GM23248 (cell line): ENCODE measurements around the gene TH. TPM values are rescaled to one million over a fixed set of nuclear protein-coding genes. Genes with fewer than 3 reads are reported as not detected.

Source experiments
- DNase-seq: peaks from one replicate; pipeline ENCODE4 v3.0.0-alpha.2; 2015
- H2AFZ ChIP-seq: fragments of 200-600 bp; sonication (generic); 2 replicates; pipeline ENCODE4 v1.6.1; 2016; ENCODE audit warnings: antibody characterized with exemption
- H3F3A ChIP-seq: fragments of 200-600 bp; sonication (generic); 2 replicates; pipeline ENCODE4 v1.6.1; 2016; ENCODE audit warnings: mild to moderate bottlenecking, antibody characterized with exemption, mixed run types; ENCODE audit not compliant: insufficient read depth
- H3K27ac ChIP-seq: fragments of 200-600 bp; sonication (generic); 2 replicates; pipeline ENCODE4 v1.5.1; 2016; ENCODE audit warnings: mild to moderate bottlenecking
- H3K27me3 ChIP-seq: fragments of 200-600 bp; sonication (generic); replicated peaks from 2 replicates; pipeline ENCODE4 v1.6.1; 2016; ENCODE audit warnings: mild to moderate bottlenecking; ENCODE audit not compliant: insufficient read depth
- H3K36me3 ChIP-seq: fragments of 200-600 bp; sonication (generic); 2 replicates; pipeline ENCODE4 v1.6.1; 2016; ENCODE audit warnings: low read depth, mild to moderate bottlenecking
- H3K4me1 ChIP-seq: fragments of 200-600 bp; sonication (generic); 2 replicates; pipeline ENCODE4 v1.6.1; 2016; ENCODE audit warnings: mild to moderate bottlenecking; ENCODE audit not compliant: insufficient read depth
- H3K4me2 ChIP-seq: fragments of 200-600 bp; sonication (generic); one replicate; pipeline ENCODE4 v1.6.1; 2016; ENCODE audit warnings: mild to moderate bottlenecking; ENCODE audit not compliant: unreplicated experiment
- H3K4me3 ChIP-seq: fragments of 200-600 bp; sonication (generic); 2 replicates; pipeline ENCODE4 v1.5.1; 2016; ENCODE audit warnings: mild to moderate bottlenecking
- H3K79me2 ChIP-seq: fragments of 200-600 bp; sonication (generic); 2 replicates; pipeline ENCODE4 v1.6.1; 2016; ENCODE audit warnings: mild to moderate bottlenecking; ENCODE audit not compliant: insufficient read depth
- H3K9ac ChIP-seq: fragments of 200-600 bp; sonication (generic); 2 replicates; pipeline ENCODE4 v1.6.1; 2016; ENCODE audit warnings: mild to moderate bottlenecking
- H3K9me2 ChIP-seq: fragments of 200-600 bp; sonication (generic); 2 replicates; pipeline ENCODE4 v1.6.1; 2016; ENCODE audit warnings: mixed run types, mild to moderate bottlenecking, moderate library complexity; ENCODE audit not compliant: insufficient read depth
- H3K9me3 ChIP-seq: fragments of 200-600 bp; sonication (generic); one replicate; pipeline ENCODE4 v1.6.1; 2017; ENCODE audit warnings: low read depth
- H4K20me1 ChIP-seq: fragments of 200-600 bp; sonication (generic); 2 replicates; pipeline ENCODE4 v1.6.0; 2016; ENCODE audit not compliant: insufficient read depth
- EZH2 ChIP-seq: fragments of 200-600 bp; sonication (generic); IDR thresholded peaks from 2 replicates; pipeline ENCODE4 v1.6.1; 2018; ENCODE audit warnings: antibody characterized with exemption, mild to moderate bottlenecking; ENCODE audit not compliant: insufficient read depth, poor library complexity, severe bottlenecking
- EZH2phosphoT487 ChIP-seq: fragments of 200-600 bp; sonication (generic); IDR thresholded peaks from 2 replicates; pipeline ENCODE4 v1.6.1; 2018; ENCODE audit warnings: antibody characterized with exemption, moderate library complexity, mild to moderate bottlenecking, low read depth; ENCODE audit not compliant: insufficient read depth
- WGBS, 2 experiments: methylation state at CpG; one replicate each; pipeline ENCODE4 v1.1.6; 2015 to 2017; ENCODE audit warnings: low lambda C conversion rate in 2 of 2, low coverage in 1 of 2; ENCODE audit errors: missing lambda C conversion rate in 2 of 2; 5-methylcytosine and 5-hydroxymethylcytosine counted together
- in situ Hi-C: fragments of 300-500 bp; cut with MboI; formaldehyde crosslinking; loops from 2 replicates; pipeline ENCODE4 v1.15.0; 2020
- polyA plus RNA-seq: library from polyadenylated mRNA; unstranded; fragments of >200 nt; fragmentation: Nextera tagmentation; extraction: Ambion mirVana; gene quantifications from 2 replicates; pipeline ENCODE4 v1.2.1, GENCODE V29; 2016
- total RNA-seq: library from RNA; depleted of rRNA; stranded (reverse); fragments of >200 nt; shearing (Covaris generic); gene quantifications from 2 replicates; pipeline ENCODE4 v1.2.3, GENCODE V29; 2014

TH gene
- total and polyA plus RNA-seq, 2 experiments from 2014 or later: not detected

DNA sequence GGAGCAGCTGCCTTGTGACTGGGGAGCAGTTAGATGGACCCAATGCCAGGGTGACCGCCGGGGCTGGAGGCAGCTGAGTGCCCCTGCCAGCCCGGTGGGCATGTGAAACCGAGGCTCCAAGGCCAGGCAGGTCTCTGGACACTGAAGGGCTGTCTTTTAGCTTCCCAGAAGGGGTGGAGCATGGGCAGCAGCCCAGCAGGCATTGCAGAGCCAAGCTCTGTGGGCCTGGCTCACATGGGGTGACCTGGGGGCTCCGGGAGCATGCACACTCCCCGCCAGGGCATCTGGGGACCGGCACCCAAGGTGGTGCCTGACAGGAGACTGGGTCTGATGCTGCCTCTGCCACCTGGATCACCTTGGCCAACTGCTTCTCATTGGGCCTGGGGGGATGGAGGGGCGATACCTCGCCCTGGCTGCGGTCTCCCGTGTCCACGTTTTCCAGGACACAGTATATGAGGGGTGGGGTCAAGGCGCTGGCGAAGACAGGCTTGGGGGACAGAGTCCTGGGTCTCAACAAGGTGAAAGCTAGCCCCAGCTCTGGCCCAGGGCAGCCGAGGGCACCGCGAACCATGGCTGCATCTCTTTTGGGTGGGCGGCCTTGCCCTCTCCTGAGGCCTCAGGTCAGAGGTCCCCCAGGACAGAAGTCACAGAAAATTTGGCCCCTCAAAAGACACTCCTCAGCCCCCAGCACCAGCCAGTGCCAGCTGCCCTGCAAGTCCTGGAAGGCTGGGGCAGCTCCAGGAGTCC is 14.1 kb downstream of the TH start:
- Histone ChIP-seq H3K4me3 (no peak overlapping the region), H3K4me1 (no peaks in the 10 kb centered on the region), H2AFZ (no peak overlapping the region), H3K9me2 (no peaks in the 10 kb centered on the region), H3K4me2 (no peak overlapping the region), H3K9ac (no peak overlapping the region), H3K27ac (no peak overlapping the region), H3F3A (no peaks in the 10 kb centered on the region), H3K79me2 (no peaks in the 10 kb centered on the region), H4K20me1 (no peaks in the 10 kb centered on the region), H3K36me3 (no peaks in the 10 kb centered on the region), H3K27me3 (no peaks in the 10 kb centered on the region), H3K9me3 (no peaks in the 10 kb centered on the region)
- no peak for TF ChIP-seq EZH2
- TF ChIP-seq EZH2phosphoT487: no peak
- WGBS, 2 experiments: 40 to 41% methylated on average over 17 of the region's 18 CpGs
- DNase-seq: no peak
- in situ Hi-C loops: loop anchor here (25.0 kb wide), 2 partner anchors 295 to 445 kb away; partner anchors contain the start of gene LSP1

DNA sequence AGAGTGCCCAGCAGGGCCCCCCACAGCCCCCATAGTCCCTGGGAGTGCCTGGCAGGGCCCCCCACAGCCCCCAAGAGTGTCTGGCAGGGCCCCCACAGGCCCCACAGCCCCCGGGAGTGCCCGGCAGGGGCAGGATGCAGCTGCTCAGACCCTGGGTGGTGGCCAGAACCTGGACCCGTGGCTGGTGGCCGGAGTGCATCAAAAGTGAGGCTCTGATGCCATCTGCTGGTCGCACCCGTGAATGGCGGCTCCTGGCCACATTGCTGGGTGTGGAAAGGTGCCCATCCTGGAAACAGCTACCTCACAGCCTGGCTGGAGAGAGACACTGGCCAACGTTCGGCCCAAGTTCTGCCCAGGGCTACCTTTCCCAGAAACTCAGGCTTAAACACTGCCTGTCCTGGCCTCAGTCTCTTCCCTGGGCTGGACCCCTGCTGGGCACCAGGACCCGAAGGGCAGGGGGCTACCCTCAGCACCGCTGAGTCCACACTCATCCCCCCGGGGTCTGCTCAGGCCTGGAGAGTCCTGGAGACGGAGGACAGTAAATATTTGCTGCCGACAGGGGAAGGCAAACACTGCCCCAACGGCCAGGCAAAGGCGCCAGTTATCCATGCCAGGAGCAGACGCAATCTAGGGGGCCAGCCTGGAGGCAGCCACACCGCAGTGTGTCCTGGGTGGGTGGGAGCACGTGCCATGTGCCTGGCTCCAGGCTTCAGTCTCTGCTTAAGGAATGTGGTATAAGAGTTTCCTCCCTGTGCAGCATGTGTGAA is 15.0 kb downstream of the TH start:
- peak; percentile 80 for DNase-seq
- in situ Hi-C loops: loop anchor here (25.0 kb wide), 2 partner anchors 294 to 444 kb away; partner anchors contain the start of gene LSP1
- H2AFZ ChIP-seq: no peak overlapping the region
- no peaks in the 10 kb centered on the region for H3K4me1 ChIP-seq
- WGBS, 2 experiments: 16% methylated on average over 17 to 19 of the region's 19 CpGs
- no peaks in the 10 kb centered on the region for H3K27me3 ChIP-seq
- H3K27ac ChIP-seq: no peak overlapping the region
- H3K9ac ChIP-seq: no peak overlapping the region
- no peak overlapping the region for H3K4me2 ChIP-seq
- no peaks in the 10 kb centered on the region for H3F3A ChIP-seq
- H3K9me3 ChIP-seq: no peaks in the 10 kb centered on the region
- H3K4me3 ChIP-seq: no peak overlapping the region
- H3K9me2 ChIP-seq: no peaks in the 10 kb centered on the region
- H4K20me1 ChIP-seq: no peaks in the 10 kb centered on the region
- H3K36me3 ChIP-seq: no peaks in the 10 kb centered on the region
- TF ChIP-seq EZH2phosphoT487 (no peak), EZH2 (no peak)
- H3K79me2 ChIP-seq: no peaks in the 10 kb centered on the region

DNA sequence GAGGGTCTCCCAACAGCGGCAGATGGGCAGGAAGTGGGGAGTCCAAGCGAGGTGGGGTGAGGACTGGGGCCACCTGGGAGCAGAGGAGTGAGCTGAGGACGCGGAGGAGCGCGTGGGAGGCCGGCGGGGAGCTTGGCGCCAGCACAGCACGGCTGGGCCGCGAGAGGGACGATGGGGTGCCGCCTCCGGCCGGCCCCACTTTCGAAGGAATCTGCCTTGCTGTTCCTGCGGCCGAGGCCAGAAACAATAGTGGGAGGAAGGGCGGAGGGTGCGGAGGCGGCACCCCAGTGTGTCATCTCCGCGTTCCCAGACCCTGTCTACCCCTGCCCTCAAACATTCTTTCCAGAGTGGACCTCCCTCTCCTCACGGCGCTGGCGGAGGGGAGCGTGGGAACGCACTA is 16.1 kb downstream of the TH start:
- WGBS, 2 experiments: 66% methylated on average over 19 to 29 of the region's 29 CpGs
- Histone ChIP-seq H3F3A (no peaks in the 10 kb centered on the region), H3K4me1 (no peaks in the 10 kb centered on the region), H3K4me3 (no peak overlapping the region), H4K20me1 (no peaks in the 10 kb centered on the region), H2AFZ (no peak overlapping the region), H3K27me3 (0 out of 2 replicates have a peak, but pooled peaks cover 4% of the 10 kb centered on the region), H3K9me3 (no peaks in the 10 kb centered on the region), H3K27ac (no peak overlapping the region), H3K9ac (no peak overlapping the region), H3K36me3 (no peaks in the 10 kb centered on the region), H3K4me2 (no peak overlapping the region), H3K79me2 (no peaks in the 10 kb centered on the region), H3K9me2 (no peaks in the 10 kb centered on the region)
- TF ChIP-seq EZH2phosphoT487 (no peak), EZH2 (no peak)
- DNase-seq: no peak
- in situ Hi-C loops: loop anchor here (25.0 kb wide), 2 partner anchors 293 to 443 kb away; partner anchors contain the start of gene LSP1

DNA sequence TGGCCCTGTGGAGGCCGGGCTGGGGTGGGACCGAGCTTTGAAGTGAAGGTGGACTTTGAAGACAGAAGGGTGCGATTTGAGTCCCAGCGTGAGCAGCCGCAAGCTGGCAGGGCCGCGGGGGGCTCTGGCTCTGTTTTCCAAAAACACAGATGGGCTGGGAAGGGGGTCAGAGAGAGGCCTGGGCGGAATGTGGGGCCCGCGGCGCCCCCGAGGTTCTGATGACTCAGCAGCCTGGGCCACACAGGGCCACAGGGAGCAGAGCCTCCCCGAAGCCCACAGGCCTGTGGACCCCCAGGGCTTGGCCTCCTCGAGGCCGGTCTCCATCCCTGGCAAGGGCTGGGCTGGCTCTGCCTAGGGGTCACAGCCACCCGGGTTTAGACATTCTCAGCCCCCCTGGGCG is 16.7 kb downstream of the TH start:
- TF ChIP-seq EZH2phosphoT487 (no peak), EZH2 (no peak)
- Histone ChIP-seq H3K9ac (no peak overlapping the region), H3K27ac (no peak overlapping the region), H3K4me3 (no peak overlapping the region), H3K4me1 (no peaks in the 10 kb centered on the region), H3K4me2 (no peak overlapping the region), H3K9me3 (no peaks in the 10 kb centered on the region), H2AFZ (no peak overlapping the region), H3K9me2 (no peaks in the 10 kb centered on the region), H3K27me3 (0 out of 2 replicates have a peak, but pooled peaks cover 10% of the 10 kb centered on the region), H3K79me2 (no peaks in the 10 kb centered on the region), H3F3A (no peaks in the 10 kb centered on the region), H3K36me3 (no peaks in the 10 kb centered on the region), H4K20me1 (no peaks in the 10 kb centered on the region)
- in situ Hi-C loops: loop anchor here (25.0 kb wide), 2 partner anchors 293 to 443 kb away; partner anchors contain the start of gene LSP1
- WGBS, 2 experiments: 55 to 64% methylated on average over 15 to 17 of the region's 17 CpGs
- DNase-seq: no peak
